Measurements from ENCODE around the gene CDH8.
"Not testable (repeated sequence)": the region's sequence is repeated elsewhere in the genome, so short reads cannot be mapped to it uniquely, and the experiment has no call there.

The CDH8 gene

GRCh38 chr16:61936522-61936921 lies 99.7 kb downstream of the CDH8 start:
- TF ChIP-seq ZNF274 (IDR thresholded peaks at IDR 0.05; ENCODE audit: low read depth, low read length), result no peak
- H3K4me3 ChIP-seq (ENCODE audit: low read length), result no peak overlapping the region

GRCh38 chr16:61934601-61935000 lies 101.6 kb downstream of the CDH8 start:
- H3K4me3 ChIP-seq (ENCODE audit: low read length), result no peak overlapping the region
- no peak for TF ChIP-seq ZNF274 (IDR thresholded peaks at IDR 0.05; ENCODE audit: low read depth, low read length)

- H3K4me3 ChIP-seq (ENCODE audit: low read length), result no peak overlapping the region
- no peak for TF ChIP-seq ZNF274 (IDR thresholded peaks at IDR 0.05; ENCODE audit: low read depth, low read length)
These were observed 106.5 kb downstream of the CDH8 start for GRCh38 chr16:61929776-61930175.

- no peak for TF ChIP-seq ZNF274 (IDR thresholded peaks at IDR 0.05; ENCODE audit: low read depth, low read length)
- H3K4me3 ChIP-seq (ENCODE audit: low read length), result no peak overlapping the region
These were observed 109.5 kb downstream of the CDH8 start for GRCh38 chr16:61926766-61927165.

GRCh38 chr16:61923629-61924028 lies 112.6 kb downstream of the CDH8 start:
- TF ChIP-seq ZNF274 (IDR thresholded peaks at IDR 0.05; ENCODE audit: low read depth, low read length), result no peak
- no peak overlapping the region for H3K4me3 ChIP-seq (ENCODE audit: low read length)

GRCh38 chr16:61921373-61921772 lies 114.9 kb downstream of the CDH8 start:
- no peak overlapping the region for H3K4me3 ChIP-seq (ENCODE audit: low read length)
- TF ChIP-seq ZNF274 (IDR thresholded peaks at IDR 0.05; ENCODE audit: low read depth, low read length), result no peak

- not testable (repeated sequence) for H3K4me3 ChIP-seq (ENCODE audit: low read length)
These were observed 118.1 kb downstream of the CDH8 start for GRCh38 chr16:61917865-61918826.

GRCh38 chr16:61915569-61915968 lies 120.7 kb downstream of the CDH8 start:
- no peak for TF ChIP-seq ZNF274 (IDR thresholded peaks at IDR 0.05; ENCODE audit: low read depth, low read length)
- no peak overlapping the region for H3K4me3 ChIP-seq (ENCODE audit: low read length)

- H3K4me3 ChIP-seq (ENCODE audit: low read length), result no peak overlapping the region
- TF ChIP-seq ZNF274 (IDR thresholded peaks at IDR 0.05; ENCODE audit: low read depth, low read length), result no peak
These were observed 127.2 kb downstream of the CDH8 start for GRCh38 chr16:61909074-61909473.

- no peak for TF ChIP-seq ZNF274 (IDR thresholded peaks at IDR 0.05; ENCODE audit: low read depth, low read length)
- H3K4me3 ChIP-seq (ENCODE audit: low read length), result no peak overlapping the region
These were observed 127.8 kb downstream of the CDH8 start for GRCh38 chr16:61908426-61908825.

- no peak overlapping the region for H3K4me3 ChIP-seq (ENCODE audit: low read length)
- no peak for TF ChIP-seq ZNF274 (IDR thresholded peaks at IDR 0.05; ENCODE audit: low read depth, low read length)
These were observed 134.5 kb downstream of the CDH8 start for GRCh38 chr16:61901689-61902088.

- no peak for TF ChIP-seq ZNF274 (IDR thresholded peaks at IDR 0.05; ENCODE audit: low read depth, low read length)
- no peak overlapping the region for H3K4me3 ChIP-seq (ENCODE audit: low read length)
These were observed 135.8 kb downstream of the CDH8 start for GRCh38 chr16:61900482-61900881.

GRCh38 chr16:61897657-61898056 lies 138.6 kb downstream of the CDH8 start:
- no peak overlapping the region for H3K4me3 ChIP-seq (ENCODE audit: low read length)
- no peak for TF ChIP-seq ZNF274 (IDR thresholded peaks at IDR 0.05; ENCODE audit: low read depth, low read length)

GRCh38 chr16:61892531-61892930 lies 143.7 kb downstream of the CDH8 start:
- no peak for TF ChIP-seq ZNF274 (IDR thresholded peaks at IDR 0.05; ENCODE audit: low read depth, low read length)

GRCh38 chr16:61891460-61891859 lies 144.8 kb downstream of the CDH8 start:
- H3K4me3 ChIP-seq (ENCODE audit: low read length), result no peak overlapping the region
- TF ChIP-seq ZNF274 (IDR thresholded peaks at IDR 0.05; ENCODE audit: low read depth, low read length), result no peak

More at GRCh38 chr16:61892531-61892930, 143.7 kb downstream of the CDH8 start:
- no peak overlapping the region for H3K4me3 ChIP-seq (ENCODE audit: low read length)
